GM19452 (cell line): Measurements from ENCODE around the gene ODF2.

Experiments used
- ATAC-seq: cut with Tn5 transposase; IDR thresholded peaks from one replicate; pipeline ENCODE4 v1.9.1; 2021; ENCODE audit not compliant: unreplicated experiment

The ODF2 gene

DNA sequence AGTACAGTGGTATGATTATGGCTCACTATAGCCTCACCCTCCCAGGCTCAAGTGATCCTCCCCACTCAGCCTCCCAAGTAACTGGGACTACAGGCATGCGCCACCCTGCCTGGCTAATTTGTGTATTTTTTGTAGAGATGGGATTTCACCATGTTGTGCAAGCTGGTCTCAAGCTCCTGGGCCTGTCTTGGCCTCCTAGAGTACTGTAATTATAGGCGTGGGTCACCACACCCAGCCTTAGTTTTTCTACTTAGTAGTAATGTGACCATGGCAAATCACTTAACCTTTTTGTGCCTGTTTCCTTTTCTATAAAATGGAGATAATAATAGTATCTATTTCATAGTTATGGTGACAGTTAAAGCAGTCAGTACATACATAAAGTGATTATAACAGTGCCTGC, 70.9 kb downstream of the ODF2 start:
- no peak for ATAC-seq

- ATAC-seq: no peak
Observed at GRCh38 chr9:128528445-128529160, 72.8 kb downstream of the ODF2 start.

- no peak for ATAC-seq
Observed at GRCh38 chr9:128529191-128529590, 73.4 kb downstream of the ODF2 start.

DNA sequence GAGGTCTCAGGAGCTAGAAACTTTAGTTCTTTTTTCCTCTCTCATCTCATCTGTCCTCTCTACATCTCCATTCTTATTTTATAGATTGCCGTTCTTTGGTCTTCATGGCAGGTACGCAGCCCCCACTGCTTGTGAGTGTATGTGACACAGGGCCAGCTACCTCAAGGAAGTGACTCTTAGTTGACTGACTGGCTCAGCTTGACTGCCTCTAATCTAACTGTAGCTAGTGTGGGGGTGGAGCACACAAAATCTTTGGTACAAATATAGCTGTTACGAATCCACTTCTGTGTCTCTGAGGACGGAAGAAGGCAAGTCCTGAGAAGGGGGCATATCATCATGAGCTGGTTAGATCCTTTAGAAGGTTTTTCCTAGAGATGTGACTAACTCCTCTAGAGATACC, 76.8 kb downstream of the ODF2 start:
- no peak for ATAC-seq

DNA sequence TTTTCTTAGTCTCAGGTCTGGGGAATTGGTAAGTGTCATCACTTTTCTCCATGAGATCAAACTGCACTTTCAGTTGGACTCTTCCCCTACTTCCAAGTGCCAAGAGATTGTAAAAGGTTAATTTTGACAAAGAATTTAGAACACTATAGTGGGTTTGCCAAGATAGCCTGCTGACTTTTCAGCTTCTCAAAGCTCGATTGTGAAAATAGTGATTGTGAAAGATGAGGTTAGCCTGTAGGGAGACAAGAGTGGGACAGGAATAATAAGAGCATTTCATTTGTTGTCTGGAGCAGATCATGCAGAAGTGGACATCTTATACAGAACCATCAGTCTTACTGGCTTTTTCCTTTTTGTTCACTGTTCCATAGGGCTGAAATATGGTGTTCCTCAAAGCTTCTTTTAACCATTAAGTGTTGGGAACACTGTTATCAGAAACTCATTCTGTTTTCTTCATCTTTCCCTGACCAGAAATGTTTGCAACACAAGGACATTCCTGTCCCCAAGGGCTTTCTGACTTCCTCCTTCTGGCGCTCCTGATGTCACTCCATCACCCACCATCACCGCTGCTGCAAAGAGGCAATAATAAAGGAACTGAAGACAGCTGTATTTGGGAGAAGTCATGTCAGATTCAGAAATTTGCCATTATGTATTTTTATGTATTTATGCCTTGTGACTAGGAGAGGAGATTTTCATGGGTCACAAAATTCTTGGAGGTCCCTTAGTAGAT, 85.0 kb downstream of the ODF2 start:
- no peak for ATAC-seq

GRCh38 chr9:128546504-128546903, 90.7 kb downstream of the ODF2 start:
- no peak for ATAC-seq

DNA sequence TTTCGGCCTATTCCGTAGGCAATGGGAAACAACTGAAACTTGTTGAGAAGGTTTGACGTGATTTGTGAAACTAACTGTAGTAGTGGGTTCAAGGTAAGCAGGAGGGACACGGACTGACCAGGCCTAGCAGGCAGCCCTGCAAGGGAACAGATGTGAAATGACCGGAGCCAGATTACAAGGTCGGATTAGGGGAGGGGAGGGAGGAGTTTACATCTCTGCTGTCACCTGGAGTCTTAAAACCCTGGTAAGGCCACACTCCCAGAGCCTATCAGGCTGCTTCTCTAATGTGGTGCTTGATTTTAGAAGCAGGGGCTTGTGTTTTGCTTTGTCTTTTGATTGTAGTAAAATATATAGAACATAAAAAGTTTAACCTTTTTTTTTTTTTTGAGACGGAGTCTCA, 93.1 kb downstream of the ODF2 start:
- no peak for ATAC-seq

DNA sequence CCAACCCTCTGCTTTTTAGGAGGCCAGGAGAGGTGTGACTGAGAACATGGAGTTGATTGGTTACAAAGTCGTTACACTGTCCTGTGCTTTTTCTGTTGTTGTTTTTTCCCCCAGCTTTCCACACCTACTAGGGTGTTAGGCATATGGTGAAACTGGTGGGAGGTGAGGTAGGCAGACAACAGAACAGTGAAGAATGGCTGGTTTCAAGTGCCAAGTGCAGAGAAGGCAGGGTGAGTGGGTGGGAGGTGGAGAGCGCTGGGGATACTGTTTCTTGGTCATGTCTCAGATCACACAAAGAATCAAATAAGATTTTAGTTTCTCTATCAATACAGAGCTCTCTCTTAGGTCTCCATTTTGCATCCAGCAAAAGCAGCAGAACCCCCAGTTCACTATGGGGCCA, 94.4 kb downstream of the ODF2 start:
- ATAC-seq: no peak
